HG03139 (cell line): ENCODE measurements around the gene ICA1.
"Not testable (repeated sequence)": the region's sequence is repeated elsewhere in the genome, so short reads cannot be mapped to it uniquely, and the experiment has no call there.

Experiments
- ATAC-seq: cut with Tn5 transposase; IDR thresholded peaks from one replicate; pipeline ENCODE4 v1.9.1; 2021; ENCODE audit not compliant: unreplicated experiment

The ICA1 gene

GRCh38 chr7:8109196-8110022 is 152.6 kb downstream of the ICA1 start:
- ATAC-seq, result no peak

- no peak for ATAC-seq
Observed at GRCh38 chr7:8105449-8106095, 156.4 kb downstream of the ICA1 start.

GRCh38 chr7:8103282-8103681 is 158.7 kb downstream of the ICA1 start:
- no peak for ATAC-seq

GRCh38 chr7:8101292-8101691 is 160.7 kb downstream of the ICA1 start:
- ATAC-seq, result not testable (repeated sequence)

GRCh38 chr7:8094164-8095140 is 167.5 kb downstream of the ICA1 start:
- ATAC-seq, result no peak

- ATAC-seq, result no peak
Observed at GRCh38 chr7:8092140-8092539, 169.8 kb downstream of the ICA1 start.

GRCh38 chr7:8089036-8089780 is 172.8 kb downstream of the ICA1 start:
- ATAC-seq, result no peak

- ATAC-seq, result no peak
Observed at GRCh38 chr7:8086239-8086638, 175.7 kb downstream of the ICA1 start.

- no peak for ATAC-seq
Observed at GRCh38 chr7:8085420-8085819, 176.5 kb downstream of the ICA1 start.

GRCh38 chr7:8084836-8085235 is 177.1 kb downstream of the ICA1 start:
- no peak for ATAC-seq

GRCh38 chr7:8082762-8083161 is 179.2 kb downstream of the ICA1 start:
- no peak for ATAC-seq

- ATAC-seq, result no peak
Observed at GRCh38 chr7:8078418-8078817, 183.5 kb downstream of the ICA1 start.

GRCh38 chr7:8070451-8071180 is 191.4 kb downstream of the ICA1 start:
- no peak for ATAC-seq

- ATAC-seq, result no peak
Observed at GRCh38 chr7:8068892-8069686, 192.9 kb downstream of the ICA1 start.

- no peak for ATAC-seq
Observed at GRCh38 chr7:8065356-8065813, 196.6 kb downstream of the ICA1 start.

- no peak for ATAC-seq
Observed at GRCh38 chr7:8064828-8065227, 197.1 kb downstream of the ICA1 start.

GRCh38 chr7:8063706-8064297 is 198.2 kb downstream of the ICA1 start:
- no peak for ATAC-seq

- ATAC-seq, result not testable (repeated sequence)
Observed at GRCh38 chr7:8063300-8063699, 198.7 kb downstream of the ICA1 start.
